GM18870 (cell line): Measurements from ENCODE around the gene CRYGN.

Source experiments
- ATAC-seq: cut with Tn5 transposase; IDR thresholded peaks from one replicate; pipeline ENCODE4 v1.9.1; 2021; ENCODE audit warnings: moderate library complexity; ENCODE audit not compliant: unreplicated experiment

The CRYGN gene

GRCh38 chr7:151460474-151460855, 20.5 kb upstream of the CRYGN start:
- ATAC-seq = no peak

GRCh38 chr7:151459726-151460473, 20.0 kb upstream of the CRYGN start:
- ATAC-seq = no peak

- ATAC-seq = no peak
Measured at GRCh38 chr7:151457534-151457933, 17.6 kb upstream of the CRYGN start.

DNA sequence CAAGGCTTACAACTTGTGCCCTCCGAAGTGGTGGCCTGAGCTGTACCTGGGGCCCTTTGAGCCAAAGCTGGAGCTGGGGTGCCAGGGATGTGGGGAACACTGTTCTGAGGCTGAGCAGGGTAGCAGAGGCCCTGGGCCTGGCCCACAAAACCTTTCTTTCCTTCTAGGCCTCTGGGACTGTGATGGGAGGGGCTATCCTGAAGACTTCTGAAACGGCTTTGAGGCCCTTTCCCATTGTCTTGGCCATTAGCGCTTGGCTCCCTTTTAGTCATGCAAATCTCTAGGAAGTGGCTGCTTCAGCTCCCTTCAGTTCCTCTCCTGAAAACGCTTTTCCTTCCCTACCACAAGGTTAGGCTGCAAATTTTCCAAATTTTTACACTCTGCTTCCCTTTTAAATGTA, 16.8 kb upstream of the CRYGN start:
- no peak for ATAC-seq

DNA sequence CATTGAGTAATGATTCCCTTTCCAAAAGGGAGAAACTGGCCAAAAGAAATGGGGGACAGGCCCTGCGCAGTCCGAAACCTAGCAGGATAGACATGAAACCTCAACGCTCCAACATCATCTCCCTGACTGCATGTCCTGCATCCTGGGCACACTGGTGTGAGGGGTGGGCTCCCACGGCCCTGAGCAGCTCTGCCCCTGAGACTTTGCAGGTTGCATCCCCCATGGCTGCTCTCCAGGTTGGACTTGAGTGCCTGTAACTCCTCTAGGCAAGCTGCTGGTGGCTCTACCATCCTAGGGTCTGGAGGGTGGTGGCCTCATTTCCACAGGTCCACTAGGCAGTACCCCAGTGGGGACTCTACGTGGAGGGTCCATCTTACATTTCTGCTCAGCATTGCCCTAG, 16.3 kb upstream of the CRYGN start:
- ATAC-seq = no peak

DNA sequence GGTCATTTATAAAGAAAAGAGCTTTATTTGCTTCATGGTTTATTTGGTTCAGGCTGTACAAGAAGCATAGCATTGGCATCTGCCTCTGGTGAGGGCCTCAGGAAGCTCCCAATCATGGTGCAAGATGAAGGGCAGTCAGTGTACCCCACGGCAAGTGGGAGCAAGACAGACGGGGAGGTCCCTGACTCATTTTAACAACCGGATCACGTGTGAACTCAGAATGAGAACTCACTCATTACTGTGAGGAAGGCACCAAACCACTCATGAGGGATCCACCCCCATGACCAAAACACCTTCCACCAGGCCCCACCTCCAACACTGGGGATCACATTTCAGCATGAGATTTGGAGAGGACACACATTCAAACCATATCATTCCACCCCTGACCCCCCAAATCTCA, 15.7 kb upstream of the CRYGN start:
- ATAC-seq = no peak

DNA sequence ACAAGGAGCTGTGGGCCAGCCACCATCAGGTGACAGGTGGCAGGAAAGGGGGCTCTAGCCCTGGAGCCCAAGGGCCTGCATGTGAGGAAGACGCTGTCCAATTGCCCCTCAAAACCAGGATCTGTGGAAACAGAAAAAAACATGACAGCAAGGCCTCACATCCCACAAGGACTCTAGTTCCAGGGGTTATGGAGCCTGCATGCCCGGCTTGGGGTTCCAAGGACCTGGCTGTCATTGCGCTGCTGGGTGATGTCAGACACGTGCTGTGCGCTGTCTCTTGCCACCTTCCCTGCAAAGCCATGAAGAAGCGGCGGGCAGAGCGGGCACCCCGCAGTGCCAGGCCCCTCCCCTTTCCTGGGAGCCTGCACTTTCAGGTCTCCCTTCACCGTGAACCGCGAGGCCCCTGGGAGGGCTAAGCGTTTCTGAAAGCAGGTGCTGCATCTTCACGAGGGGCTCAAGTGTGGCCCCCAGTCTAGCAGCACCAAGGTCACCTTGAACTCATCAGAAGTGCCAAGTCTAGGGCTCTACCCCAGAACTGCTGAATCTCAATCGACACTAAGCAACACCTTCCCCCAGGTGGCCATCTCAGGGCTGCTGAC, 15.1 kb upstream of the CRYGN start:
- ATAC-seq = no peak

DNA sequence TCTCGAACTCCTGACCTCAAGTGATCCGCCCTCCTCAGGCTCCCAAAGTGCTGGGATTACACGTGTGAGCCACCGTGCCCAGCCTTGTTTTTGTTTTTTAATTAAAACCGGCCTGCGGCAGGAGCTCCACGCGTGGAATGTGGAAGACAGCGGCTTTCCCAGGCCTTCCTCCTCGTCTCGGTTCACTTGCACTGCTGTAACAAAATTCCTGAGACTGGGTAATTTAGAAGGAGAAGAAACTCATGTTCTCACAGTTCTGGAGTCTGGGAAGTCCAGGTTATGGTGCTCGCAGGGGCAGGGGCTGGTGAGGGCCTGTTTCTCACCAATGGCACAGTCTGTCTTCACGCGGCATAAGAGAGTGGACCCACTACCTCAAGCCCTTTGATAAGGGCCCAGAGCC, 14.4 kb upstream of the CRYGN start:
- no peak for ATAC-seq

DNA sequence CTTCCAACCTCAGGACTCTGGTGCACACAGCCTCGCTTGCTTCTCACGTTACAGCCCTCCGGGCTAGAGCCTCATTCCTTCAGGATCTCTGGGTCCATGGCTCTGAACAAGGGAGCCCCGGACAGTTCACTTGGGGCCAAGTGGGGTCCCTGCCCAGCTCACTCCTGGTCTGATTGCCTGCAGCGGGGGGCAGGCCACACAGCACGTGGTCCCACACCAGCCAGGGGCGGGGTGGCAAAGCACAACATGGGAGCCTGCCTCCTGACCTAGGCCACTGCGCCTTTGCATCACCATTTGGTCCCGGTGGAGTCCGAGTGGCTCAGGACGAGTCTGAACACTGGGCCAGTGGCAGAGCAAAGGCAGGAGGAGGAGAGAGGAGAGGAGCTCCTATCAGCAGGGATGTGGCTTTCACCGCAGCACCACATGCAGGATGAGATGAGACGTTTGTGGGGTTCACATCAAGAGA, 13.4 kb upstream of the CRYGN start:
- no peak for ATAC-seq

- no peak for ATAC-seq
Measured at GRCh38 chr7:151452680-151453325, 12.9 kb upstream of the CRYGN start.

GRCh38 chr7:151451626-151452571, 12.0 kb upstream of the CRYGN start:
- no peak for ATAC-seq

- ATAC-seq = no peak
Measured at GRCh38 chr7:151451156-151451555, 11.2 kb upstream of the CRYGN start.

GRCh38 chr7:151449990-151450389, 10.0 kb upstream of the CRYGN start:
- ATAC-seq = no peak

GRCh38 chr7:151448261-151449252, 8.6 kb upstream of the CRYGN start:
- no peak for ATAC-seq

GRCh38 chr7:151447901-151448260, 7.9 kb upstream of the CRYGN start:
- no peak for ATAC-seq

DNA sequence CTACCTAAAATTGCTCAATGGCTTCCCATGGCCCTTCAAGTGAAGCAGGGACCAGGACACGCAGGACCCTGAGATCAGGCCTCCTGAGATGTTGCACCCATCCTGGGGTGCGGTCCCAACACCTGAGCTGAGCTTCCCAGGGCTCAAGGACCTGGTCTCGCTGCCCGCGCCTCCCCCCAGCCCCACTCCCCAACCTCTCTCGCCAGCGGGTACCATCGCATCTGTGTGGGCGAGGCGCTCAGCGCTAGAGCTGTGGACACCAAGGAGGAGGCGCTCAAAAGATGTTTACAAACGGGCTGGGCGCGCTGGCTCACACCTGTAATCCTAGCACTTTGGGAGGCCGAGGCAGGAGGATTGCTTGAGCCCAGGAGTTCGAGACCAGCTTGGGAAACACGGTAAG, 7.4 kb upstream of the CRYGN start:
- no peak for ATAC-seq

DNA sequence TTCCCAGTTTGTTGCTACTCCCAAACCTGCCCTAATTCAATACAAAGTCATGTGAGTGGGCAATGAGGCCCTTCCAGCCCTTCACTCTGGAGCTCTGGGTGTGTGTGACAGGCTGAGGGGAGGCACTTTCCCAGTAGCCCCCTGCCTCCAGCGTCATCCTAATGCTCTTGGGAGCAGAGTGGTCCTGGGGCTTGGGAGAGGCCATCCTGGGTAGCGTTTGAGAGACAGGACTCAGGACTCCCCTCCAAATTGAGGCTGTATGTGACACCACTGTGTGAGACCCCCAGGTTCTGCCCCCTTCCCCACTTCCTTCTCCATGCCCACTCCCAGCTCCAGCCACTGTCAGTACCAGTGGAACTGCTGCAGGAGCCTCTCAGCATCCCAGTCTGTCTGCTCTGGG, 6.5 kb upstream of the CRYGN start:
- no peak for ATAC-seq

DNA sequence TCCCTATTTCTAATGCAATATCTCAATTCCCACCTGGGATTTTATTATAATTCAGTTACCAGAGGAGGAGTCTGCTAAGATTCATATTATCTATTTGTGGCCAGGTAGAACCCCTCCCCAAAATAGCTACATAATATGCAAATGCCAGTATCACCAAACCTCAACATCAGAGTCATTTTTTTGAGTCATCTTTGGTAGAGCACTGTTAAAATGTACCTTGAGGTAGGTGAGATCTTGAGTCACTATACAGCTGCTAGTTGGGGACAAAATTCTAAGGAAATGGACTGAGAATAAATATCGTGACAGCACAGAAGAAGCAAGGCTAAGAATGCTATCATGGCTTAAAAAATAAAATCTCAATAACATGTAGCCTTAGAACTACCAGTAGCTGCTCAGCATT, 4.7 kb upstream of the CRYGN start:
- ATAC-seq = no peak

GRCh38 chr7:151442776-151443496, 3.0 kb upstream of the CRYGN start:
- ATAC-seq = no peak
